Panc1 (cell line): ENCODE results near the gene CHRM4.

ENCODE experiments used
- CTCF ChIP-seq: fragments of 450-650 bp; IDR thresholded peaks from 2 replicates; pipeline ENCODE4 v1.5.1; 2017; ENCODE audit warnings: mild to moderate bottlenecking
- POLR2AphosphoS5 ChIP-seq: IDR thresholded peaks from 2 replicates; pipeline ENCODE4 v1.6.1; 2012; ENCODE audit warnings: mild to moderate bottlenecking, low read depth, low read length, moderate library complexity
- TCF7L2 ChIP-seq: IDR thresholded peaks from 2 replicates; pipeline ENCODE4 v1.6.1; 2011; ENCODE audit warnings: mild to moderate bottlenecking, low read depth, low read length, inconsistent platforms

- no peak for TF ChIP-seq POLR2AphosphoS5
- TF ChIP-seq CTCF: no peak
- no peak for TF ChIP-seq TCF7L2
Measured at GRCh38 chr11:46378296-46378695, 13.3 kb downstream of the CHRM4 start.
